ENCODE data around the gene ZGLP1.

The ZGLP1 gene

DNA sequence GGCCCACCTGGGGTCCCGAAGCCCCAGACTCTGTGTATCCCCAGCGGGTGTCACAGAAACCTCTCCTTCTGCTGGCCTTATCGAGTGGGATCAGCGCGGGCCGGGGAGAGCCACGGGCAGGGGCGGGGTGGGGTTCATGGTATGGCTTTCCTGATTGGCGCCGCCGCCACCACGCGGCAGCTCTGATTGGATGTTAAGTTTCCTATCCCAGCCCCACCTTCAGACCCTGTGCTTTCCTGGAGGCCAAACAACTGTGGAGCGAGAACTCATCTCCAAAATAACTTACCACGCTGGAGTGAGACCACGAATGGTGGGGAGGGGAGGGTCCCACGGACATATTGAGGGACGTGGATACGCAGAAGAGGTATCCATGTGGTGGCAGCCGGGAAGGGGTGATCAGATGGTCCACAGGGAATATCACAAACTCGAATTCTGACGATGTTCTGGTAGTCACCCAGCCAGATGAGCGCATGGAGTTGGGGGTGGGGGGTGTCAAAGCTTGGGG is 20.9 kb downstream of the ZGLP1 start:
- no peaks in the 10 kb centered on the region for H3K9me2 ChIP-seq (ENCODE audit: low read depth, low read length)
- H2AFZ ChIP-seq (ENCODE audit: low read length): no peak overlapping the region
- H3K36me3 ChIP-seq (ENCODE audit: insufficient read depth, low read length): peaks cover 11% of the 10 kb centered on the region
- no peak overlapping the region for H3K27ac ChIP-seq (ENCODE audit: low read depth, low read length, poor library complexity, severe bottlenecking)
- H3K4me3 ChIP-seq (ENCODE audit: low read depth, low read length, poor library complexity, severe bottlenecking): peak overlapping the region; percentile 62
- H3K79me2 ChIP-seq (ENCODE audit: insufficient read depth, low read length): no peaks in the 10 kb centered on the region
- H3F3A ChIP-seq (ENCODE audit: insufficient read depth, low read length): no peaks in the 10 kb centered on the region
- H4K20me1 ChIP-seq (ENCODE audit: insufficient read depth, low read length): no peaks in the 10 kb centered on the region
- no peaks in the 10 kb centered on the region for H3K27me3 ChIP-seq (ENCODE audit: insufficient read depth, low read length)
- peaks cover 49% of the 10 kb centered on the region for H3K4me1 ChIP-seq (ENCODE audit: insufficient read depth, low read length, severe bottlenecking)
- H3K4me2 ChIP-seq (ENCODE audit: low read length): peak overlapping the region; percentile 93
- TF ChIP-seq, protein P1, sequence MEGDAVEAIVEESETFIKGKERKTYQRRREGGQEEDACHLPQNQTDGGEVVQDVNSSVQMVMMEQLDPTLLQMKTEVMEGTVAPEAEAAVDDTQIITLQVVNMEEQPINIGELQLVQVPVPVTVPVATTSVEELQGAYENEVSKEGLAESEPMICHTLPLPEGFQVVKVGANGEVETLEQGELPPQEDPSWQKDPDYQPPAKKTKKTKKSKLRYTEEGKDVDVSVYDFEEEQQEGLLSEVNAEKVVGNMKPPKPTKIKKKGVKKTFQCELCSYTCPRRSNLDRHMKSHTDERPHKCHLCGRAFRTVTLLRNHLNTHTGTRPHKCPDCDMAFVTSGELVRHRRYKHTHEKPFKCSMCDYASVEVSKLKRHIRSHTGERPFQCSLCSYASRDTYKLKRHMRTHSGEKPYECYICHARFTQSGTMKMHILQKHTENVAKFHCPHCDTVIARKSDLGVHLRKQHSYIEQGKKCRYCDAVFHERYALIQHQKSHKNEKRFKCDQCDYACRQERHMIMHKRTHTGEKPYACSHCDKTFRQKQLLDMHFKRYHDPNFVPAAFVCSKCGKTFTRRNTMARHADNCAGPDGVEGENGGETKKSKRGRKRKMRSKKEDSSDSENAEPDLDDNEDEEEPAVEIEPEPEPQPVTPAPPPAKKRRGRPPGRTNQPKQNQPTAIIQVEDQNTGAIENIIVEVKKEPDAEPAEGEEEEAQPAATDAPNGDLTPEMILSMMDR (IDR thresholded peaks at IDR 0.05; ENCODE audit: low read length): no peak
- TF ChIP-seq EZH2 (IDR thresholded peaks at IDR 0.05; ENCODE audit: borderline replicate concordance, low read length): no peak
- no peaks in the 10 kb centered on the region for H3K9me3 ChIP-seq (ENCODE audit: low read length)
- H3K9ac ChIP-seq (ENCODE audit: low read length): peak overlapping the region; percentile 60; the same call in 1 of the 2 replicates

DNA sequence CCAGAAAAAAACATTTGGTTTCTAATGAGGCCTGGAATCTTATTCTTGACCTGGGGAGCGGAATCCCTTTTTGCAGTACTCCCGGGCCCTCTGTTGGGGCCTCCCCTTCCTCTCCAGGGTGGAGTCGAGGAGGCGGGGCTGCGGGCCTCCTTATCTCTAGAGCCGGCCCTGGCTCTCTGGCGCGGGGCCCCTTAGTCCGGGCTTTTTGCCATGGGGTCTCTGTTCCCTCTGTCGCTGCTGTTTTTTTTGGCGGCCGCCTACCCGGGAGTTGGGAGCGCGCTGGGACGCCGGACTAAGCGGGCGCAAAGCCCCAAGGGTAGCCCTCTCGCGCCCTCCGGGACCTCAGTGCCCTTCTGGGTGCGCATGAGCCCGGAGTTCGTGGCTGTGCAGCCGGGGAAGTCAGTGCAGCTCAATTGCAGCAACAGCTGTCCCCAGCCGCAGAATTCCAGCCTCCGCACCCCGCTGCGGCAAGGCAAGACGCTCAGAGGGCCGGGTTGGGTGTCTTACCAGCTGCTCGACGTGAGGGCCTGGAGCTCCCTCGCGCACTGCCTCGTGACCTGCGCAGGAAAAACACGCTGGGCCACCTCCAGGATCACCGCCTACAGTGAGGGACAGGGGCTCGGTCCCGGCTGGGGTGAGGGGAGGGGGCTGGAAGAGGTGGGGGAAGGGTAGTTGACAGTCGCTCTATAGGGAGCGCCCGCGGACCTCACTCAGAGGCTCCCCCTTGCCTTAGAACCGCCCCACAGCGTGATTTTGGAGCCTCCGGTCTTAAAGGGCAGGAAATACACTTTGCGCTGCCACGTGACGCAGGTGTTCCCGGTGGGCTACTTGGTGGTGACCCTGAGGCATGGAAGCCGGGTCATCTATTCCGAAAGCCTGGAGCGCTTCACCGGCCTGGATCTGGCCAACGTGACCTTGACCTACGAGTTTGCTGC is 22.5 kb downstream of the ZGLP1 start, which contains the start of gene ICAM4:
TSS of gene ICAM4 (plus strand) at position 153 of the 935 bp plus-strand sequence. CDS start at position 211, 58 bp downstream.
- no peak within 1 kb of the TSS for H3K9ac ChIP-seq (ENCODE audit: low read length)
- H3K9me3 ChIP-seq (ENCODE audit: low read length): no peaks in the 10 kb centered on the region
- no peaks in the 10 kb centered on the region for H3K27me3 ChIP-seq (ENCODE audit: insufficient read depth, low read length)
- H3K79me2 ChIP-seq (ENCODE audit: insufficient read depth, low read length): no peaks in the 10 kb centered on the region
- H3K4me3 ChIP-seq (ENCODE audit: low read depth, low read length, poor library complexity, severe bottlenecking): no peak within 1 kb of the TSS
- peak within 1 kb of the TSS; percentile 1; the same call in 1 of the 2 replicates for H3K4me2 ChIP-seq (ENCODE audit: low read length)
- H3K36me3 ChIP-seq (ENCODE audit: insufficient read depth, low read length): peaks cover 11% of the 10 kb centered on the region
- no peak within 1 kb of the TSS for H3K27ac ChIP-seq (ENCODE audit: low read depth, low read length, poor library complexity, severe bottlenecking)
- TF ChIP-seq, protein P1 (IDR thresholded peaks at IDR 0.05; ENCODE audit: low read length): no peak
- TF ChIP-seq EZH2 (IDR thresholded peaks at IDR 0.05; ENCODE audit: borderline replicate concordance, low read length): no peak
- no peaks in the 10 kb centered on the region for H3K9me2 ChIP-seq (ENCODE audit: low read depth, low read length)
- peaks cover 46% of the 10 kb centered on the region for H3K4me1 ChIP-seq (ENCODE audit: insufficient read depth, low read length, severe bottlenecking)
- no peaks in the 10 kb centered on the region for H4K20me1 ChIP-seq (ENCODE audit: insufficient read depth, low read length)
- H3F3A ChIP-seq (ENCODE audit: insufficient read depth, low read length): no peaks in the 10 kb centered on the region
- no peak within 1 kb of the TSS for H2AFZ ChIP-seq (ENCODE audit: low read length)

DNA sequence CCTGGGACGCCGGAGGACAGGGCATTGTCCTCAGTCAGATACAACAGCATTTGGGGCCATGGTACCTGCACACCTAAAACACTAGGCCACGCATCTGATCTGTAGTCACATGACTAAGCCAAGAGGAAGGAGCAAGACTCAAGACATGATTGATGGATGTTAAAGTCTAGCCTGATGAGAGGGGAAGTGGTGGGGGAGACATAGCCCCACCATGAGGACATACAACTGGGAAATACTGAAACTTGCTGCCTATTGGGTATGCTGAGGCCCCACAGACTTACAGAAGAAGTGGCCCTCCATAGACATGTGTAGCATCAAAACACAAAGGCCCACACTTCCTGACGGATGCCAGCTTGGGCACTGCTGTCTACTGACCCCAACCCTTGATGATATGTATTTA is 24.2 kb downstream of the ZGLP1 start:
- H3K4me1 ChIP-seq (ENCODE audit: insufficient read depth, low read length, severe bottlenecking): peaks cover 30% of the 10 kb centered on the region
- H3K27ac ChIP-seq (ENCODE audit: low read depth, low read length, poor library complexity, severe bottlenecking): no peak overlapping the region

More for the DNA sequence above, 24.2 kb downstream of the ZGLP1 start:
- peaks cover 11% of the 10 kb centered on the region for H3K36me3 ChIP-seq (ENCODE audit: insufficient read depth, low read length)
- H3K9me2 ChIP-seq (ENCODE audit: low read depth, low read length): no peaks in the 10 kb centered on the region
- no peaks in the 10 kb centered on the region for H3K27me3 ChIP-seq (ENCODE audit: insufficient read depth, low read length)
- TF ChIP-seq EZH2 (IDR thresholded peaks at IDR 0.05; ENCODE audit: borderline replicate concordance, low read length): no peak
- TF ChIP-seq, protein P1 (IDR thresholded peaks at IDR 0.05; ENCODE audit: low read length): no peak
- H3F3A ChIP-seq (ENCODE audit: insufficient read depth, low read length): no peaks in the 10 kb centered on the region
- H3K9ac ChIP-seq (ENCODE audit: low read length): no peak overlapping the region
- no peaks in the 10 kb centered on the region for H4K20me1 ChIP-seq (ENCODE audit: insufficient read depth, low read length)
- H3K79me2 ChIP-seq (ENCODE audit: insufficient read depth, low read length): no peaks in the 10 kb centered on the region
- no peaks in the 10 kb centered on the region for H3K9me3 ChIP-seq (ENCODE audit: low read length)
- no peak overlapping the region for H3K4me3 ChIP-seq (ENCODE audit: low read depth, low read length, poor library complexity, severe bottlenecking)
- H3K4me2 ChIP-seq (ENCODE audit: low read length): no peak overlapping the region
- H2AFZ ChIP-seq (ENCODE audit: low read length): no peak overlapping the region

All from OCI-LY1 (cell line).